Measurements from ENCODE around the gene TLN1.
A peak's percentile ranks its signal among the peaks of the same experiment; 100 is the strongest.

Gene TLN1

DNA sequence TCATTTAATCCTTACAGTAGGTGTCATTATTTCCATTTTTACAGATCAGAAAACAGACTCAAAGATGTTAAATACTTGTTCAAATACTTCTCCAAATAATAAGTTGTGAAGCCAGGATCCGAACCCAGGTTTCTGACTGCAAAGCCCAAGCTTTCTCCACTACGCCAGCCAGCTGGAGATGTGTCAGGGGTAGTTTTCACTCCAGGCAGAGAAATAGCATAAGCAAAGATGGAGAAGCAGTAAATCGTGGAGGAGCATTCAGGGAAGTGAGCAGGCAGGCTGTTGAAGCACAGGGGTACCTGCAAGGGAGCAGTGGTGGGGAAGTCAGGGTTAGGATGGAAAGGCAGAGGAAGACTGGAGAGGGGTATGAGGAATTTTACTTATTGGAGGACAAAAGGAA is 2.9 kb downstream of the TLN1 start:
- DNase-seq: no peak

DNA sequence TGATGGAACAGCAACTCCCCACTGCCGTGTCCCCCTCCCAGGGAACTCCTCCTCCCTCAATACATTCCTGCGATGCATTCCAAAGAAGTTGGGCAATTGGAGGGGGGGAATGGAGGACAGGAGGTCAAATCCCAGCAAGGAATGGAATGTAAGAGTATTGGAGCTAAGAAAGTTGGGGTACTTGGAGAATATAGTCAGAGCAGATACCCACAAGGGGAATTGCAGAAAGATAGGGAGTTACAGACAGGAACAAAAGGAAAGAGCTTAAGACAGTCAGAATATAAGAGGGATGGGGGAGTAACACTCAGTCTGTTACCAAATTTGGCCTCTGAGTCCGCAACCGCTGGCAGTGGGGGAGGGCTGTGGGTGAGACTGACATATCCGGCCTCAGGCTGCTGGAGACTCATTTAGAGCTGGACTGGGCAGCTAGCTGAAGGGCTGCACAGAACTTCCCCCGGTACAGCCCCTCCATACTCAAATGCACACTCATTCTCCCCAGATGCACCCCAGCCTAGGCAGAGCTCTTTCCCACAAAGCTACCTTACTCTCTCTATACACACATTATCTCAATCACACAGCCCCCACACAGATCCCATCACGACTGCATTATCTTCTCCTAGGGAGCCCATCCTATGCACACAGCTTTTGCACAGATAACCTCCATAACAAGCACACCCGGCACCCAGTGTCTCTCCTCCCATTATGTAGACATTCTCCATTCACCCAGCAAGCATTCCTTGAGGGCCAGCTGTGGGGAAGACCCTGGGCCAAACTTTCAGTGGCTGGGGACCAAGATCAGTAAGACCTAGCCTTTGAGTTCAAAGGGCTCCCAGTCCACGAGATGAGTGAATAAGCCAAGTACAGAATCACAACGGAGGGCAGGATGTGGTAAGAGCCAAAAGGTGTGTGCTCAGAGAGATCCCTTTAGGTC is 3.7 kb downstream of the TLN1 start:
- DNase-seq: peak; percentile 35

DNA sequence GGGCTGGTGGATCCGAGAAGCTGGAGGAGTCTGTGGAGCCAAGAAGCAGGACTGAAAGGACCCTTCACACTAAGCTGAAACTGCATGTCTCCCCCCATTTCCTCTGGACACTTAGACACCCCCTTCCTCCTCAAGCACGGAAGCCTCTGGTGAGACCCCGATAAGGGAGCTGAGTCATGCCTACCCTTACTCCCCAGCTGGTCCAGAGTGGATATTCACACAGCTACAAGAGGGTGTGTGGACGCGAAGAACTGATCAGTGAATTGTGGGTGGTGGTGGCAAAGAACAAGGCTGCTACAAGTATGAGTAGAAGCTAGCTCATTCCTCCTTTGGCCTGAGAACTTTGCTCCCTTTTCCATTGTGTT is 4.3 kb downstream of the TLN1 start:
- no peak for DNase-seq

DNA sequence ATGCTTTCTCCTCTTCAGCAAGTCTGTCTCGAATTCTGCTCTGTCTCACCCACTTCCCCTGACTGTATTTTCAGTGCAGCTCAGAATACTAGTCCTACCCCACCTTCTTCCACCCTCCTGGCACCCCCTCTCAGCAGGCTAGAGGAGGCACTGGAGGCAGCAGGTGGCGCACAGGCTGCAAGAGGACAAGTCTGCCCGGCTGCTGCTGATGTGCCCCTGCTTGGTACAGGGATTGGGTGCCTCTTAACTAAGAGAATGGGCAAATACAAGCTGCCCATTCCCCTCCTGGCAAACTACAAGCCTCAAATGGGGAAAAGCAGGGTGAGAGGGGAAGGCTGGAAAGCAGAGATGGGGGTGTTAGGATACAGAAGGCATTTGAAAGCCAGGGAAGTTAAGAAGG is 5.1 kb downstream of the TLN1 start:
- DNase-seq: peak; percentile 53

DNA sequence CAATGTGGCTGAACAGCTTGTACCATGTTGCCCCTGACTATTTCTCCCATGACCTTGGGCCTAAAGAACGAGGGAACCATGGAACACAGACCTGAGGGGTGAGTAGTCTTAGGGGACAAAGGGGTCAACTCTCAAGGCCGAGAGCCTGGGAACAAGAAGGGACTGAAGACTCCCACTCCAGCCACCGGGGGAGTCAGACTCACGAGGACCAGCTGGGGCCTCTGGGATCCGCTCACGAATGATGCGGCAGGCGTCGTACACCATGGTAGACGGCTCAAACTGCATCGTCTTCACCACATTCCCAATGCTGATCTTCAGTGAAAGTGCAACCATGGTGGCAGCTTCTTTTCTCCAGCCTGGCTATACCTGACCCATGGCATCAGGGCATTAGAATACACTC is 6.6 kb downstream of the TLN1 start:
- DNase-seq: no peak

DNA sequence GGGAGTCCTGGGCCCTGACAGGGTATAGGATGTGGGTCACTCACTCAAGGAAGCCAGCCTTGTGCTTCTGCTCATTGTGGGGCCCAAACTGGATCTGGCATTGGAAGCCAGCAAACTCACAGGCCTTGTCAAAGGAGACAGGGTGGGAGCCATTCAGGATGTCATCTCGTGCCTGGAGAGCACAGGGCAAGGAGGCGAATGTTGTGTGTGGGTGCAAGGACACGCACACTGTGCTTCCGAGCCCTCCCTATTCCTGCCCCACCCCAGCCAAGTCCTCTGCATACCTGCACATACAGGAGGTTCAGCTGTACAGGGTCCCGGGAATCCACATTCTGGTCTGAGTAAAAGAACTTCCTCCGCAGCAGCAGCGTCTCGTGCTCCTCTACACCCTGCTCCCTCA is 8.1 kb downstream of the TLN1 start:
- no peak for DNase-seq

DNA sequence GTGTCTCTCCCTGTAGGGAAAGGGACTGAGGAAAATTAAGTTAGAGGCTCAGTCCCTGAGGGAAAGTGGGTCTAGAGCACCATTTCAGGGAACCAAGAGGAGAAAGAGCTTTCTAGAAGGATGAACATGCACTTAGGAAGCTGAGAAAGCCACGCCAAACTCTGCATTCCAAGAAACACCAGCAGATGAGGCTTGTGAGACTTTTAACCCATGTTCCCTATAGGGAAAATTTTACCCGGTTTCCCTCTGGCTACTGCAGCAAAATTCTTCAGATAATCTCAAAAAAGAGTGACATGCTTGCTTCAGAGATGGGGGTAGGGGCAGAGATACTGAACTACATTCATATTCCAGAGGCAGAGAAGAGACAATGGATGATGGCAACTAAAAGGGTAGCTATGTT is 8.6 kb downstream of the TLN1 start:
- no peak for DNase-seq

DNA sequence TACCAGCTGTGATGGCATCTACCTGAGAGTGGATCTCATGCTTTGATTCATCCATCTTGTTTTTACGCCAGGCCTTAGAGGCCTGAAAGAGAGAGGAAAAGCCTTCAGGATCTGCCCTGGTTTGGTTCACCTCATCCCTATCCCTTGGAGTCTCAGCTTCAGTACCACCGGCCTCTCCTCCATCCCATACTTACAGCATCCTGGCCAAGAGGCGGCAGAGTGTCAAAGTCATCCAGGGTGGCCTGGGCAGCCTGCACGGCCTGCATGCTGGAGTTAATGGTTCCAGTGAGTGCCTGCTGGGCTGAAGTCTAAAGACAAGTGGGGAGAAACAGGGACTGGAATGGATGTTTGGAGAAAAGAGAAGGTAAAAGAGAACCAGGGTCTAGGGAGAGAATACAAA is 12.4 kb downstream of the TLN1 start:
- DNase-seq: no peak

DNA sequence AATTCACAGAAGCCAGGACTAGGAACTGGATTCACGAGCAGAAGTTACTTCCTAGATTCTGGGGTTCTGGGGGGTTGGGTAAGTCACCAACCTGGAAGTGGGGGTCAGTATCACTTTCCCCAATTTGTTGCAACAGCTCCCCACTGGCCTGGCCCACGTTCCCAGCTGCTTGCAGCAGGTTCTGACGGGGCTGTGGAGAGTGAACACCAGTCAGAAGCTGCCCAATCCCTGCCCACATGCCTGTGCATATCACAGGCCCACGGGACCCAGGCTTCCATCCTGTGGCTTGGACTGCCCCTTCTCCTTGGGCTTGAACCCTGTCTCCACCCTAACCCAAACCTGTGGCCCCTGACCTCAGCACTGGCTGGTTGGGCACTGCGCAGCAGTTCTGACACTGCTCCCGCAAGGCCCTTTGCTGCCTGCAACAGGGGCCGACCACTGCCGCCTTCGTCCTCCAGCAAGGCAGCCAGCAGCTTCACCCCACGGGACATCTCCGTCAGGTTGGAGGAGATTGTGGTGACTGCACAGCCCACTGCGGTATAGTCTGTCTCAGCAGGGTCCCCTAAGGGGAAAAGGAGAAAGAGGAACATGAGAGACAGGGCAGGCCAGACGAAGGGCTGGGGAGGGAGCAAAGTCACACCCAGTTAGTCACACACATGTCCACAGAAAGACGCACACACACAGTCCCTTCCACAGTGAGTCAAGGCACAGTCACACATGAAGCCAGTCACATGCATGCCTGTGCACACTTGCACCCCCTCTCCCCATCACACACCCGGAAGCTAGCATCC is 13.1 kb downstream of the TLN1 start:
- no peak for DNase-seq

DNA sequence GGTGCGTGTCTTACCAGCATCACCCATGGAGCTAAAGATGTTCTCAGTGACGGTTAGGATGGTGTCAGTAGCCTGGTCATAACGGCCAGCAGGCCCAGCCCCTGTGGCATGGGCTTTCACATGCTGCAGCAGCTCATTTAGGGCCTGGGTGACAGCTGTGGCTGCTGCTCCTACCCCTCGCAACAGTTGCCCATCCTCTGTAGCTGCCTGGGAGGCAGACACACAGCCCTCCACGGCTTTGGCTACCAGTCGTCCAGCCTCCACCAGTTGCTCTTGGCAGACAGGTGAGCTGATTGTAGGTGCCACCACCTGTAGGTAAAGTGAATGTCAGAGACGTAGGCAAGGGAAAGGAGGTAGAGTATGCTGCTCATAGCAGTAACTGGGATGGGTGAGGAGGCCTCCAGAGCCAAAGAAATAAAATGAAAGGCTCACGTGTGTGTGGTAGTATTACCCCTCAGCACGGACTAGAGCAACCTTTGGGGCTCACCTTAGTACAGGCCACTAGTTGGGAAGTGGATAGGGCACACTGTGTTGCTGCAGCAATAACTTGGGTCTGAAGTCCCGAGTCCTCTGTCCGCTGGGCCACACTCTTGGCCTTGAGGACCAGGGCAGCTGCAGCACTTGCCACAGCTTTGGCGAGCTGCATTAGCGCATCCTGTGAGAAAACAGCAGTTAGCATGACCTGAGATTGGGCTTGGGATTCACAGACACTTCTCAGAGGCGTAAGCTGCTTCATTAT is 14.7 kb downstream of the TLN1 start:
- DNase-seq: no peak

DNA sequence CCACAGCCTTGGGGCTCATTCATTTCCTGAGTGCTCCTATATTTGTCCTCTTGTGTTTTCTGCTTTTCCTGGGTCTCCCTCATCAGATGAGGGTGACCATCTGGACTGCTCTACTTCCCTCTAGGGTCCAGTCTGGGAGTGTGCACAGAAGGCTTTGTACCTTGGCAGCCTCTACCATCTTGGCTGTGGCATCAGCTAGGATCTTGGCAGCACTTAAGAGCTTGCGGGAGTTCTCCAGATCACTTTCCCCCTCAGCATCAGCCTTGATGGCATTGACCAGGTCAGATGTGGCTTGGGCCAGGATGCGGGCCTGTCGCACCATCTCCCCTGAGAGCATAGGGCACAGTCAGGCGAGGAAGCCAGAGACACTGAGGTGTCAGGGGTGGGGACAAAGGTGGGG is 15.8 kb downstream of the TLN1 start:
- no peak for DNase-seq

DNA sequence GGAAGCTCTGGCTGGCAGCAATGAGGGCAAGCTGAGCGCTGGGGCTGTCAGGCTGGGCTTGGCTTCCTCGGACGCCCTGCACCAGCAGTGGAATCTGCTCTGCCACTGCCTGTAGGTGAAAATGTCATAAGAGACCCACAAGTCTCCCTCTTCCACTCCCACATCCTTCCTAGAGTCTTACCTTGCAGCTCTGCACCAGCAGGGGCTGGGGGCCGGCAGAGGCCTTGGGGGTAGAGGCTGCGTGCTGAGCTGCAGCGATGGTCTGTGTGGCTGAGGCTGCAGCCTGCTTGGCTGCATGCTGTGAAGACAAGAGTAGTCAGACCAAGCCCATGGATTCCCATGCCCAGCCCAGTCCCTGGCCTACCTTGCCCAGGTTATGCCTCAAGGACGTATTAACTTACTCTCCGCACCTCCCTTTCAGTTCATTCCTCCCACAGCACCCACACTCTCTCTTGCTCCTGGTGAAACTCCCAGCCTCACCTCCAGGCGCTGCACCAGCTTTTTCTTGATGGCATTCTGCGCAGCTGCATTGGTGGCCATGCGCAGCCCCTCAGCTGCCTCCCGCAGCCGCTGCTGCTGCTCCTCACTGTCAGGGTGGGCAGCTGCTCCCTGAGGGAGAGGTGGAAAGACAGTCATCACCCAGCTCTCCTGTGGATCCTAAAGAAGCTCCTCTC is 17.3 kb downstream of the TLN1 start:
- DNase-seq: no peak

DNA sequence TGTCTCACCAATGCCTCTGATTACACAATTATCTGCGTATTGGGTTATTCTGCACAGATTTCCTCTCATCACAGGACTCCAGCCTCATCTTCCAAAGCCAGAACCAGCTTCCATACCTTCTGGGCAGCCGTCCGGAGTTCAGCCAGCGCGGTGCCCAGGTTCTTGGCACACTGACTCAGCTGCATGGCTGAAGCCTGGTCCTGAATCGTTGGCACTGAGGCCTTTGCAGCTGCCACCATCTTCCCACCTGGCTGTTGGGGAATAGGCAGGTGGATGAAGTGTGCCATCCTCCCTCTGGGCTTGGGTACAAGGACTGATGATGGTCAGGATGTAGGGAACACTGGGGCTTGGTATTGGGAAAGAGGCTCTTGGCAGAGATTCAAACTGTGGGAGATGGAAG is 17.9 kb downstream of the TLN1 start:
- DNase-seq: no peak

DNA sequence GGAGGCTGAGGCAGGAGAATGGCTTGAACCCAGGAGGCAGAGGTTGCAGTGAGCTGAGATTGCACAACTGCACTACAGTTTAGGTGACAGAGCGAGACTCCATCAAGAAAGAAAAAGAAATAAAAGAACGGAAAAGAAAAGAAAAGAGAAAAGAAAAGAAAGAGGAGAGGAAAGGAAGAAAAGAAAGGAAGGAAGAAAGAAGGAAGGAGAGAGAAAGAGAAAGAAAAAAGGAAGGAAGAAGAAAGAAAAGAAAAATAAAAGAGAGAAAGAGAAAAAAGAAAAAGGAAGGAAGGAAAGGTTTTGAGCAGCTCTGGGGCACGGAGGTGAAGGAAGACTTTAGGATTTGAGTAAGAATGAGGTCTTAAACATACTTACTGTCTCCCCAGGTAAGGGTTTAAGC is 18.4 kb downstream of the TLN1 start:
- DNase-seq: no peak

DNA sequence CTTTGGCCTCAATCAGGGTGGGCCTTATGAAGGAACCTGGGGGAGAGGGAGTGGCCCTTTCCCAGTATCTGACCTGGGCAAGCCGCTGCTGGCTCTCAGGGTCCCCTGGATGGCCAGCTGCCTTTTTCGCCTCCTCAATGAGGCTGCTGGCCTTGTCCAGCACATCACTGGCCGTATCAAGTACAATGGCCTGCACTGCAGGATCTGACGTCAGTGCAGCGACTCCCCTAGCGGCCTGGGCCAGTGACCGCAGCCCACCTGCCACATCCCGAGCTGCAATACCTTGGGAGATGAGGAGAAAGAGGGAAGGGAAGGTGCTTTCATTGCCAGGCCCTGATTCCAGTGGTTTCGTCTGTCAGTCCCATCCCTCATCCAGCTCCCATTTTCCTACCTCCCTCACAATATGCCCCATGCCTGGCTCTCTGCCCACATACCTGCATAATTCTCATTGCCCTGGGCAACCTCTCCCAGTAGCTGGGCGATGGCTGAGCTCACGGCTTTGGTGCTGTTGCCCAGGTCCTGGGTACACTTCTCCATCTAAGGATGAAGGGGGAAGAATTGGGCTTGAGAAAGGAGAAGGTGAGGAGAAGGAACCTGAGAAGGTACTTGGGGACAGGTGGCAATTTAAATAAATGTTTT is 19.1 kb downstream of the TLN1 start:
- DNase-seq: no peak

DNA sequence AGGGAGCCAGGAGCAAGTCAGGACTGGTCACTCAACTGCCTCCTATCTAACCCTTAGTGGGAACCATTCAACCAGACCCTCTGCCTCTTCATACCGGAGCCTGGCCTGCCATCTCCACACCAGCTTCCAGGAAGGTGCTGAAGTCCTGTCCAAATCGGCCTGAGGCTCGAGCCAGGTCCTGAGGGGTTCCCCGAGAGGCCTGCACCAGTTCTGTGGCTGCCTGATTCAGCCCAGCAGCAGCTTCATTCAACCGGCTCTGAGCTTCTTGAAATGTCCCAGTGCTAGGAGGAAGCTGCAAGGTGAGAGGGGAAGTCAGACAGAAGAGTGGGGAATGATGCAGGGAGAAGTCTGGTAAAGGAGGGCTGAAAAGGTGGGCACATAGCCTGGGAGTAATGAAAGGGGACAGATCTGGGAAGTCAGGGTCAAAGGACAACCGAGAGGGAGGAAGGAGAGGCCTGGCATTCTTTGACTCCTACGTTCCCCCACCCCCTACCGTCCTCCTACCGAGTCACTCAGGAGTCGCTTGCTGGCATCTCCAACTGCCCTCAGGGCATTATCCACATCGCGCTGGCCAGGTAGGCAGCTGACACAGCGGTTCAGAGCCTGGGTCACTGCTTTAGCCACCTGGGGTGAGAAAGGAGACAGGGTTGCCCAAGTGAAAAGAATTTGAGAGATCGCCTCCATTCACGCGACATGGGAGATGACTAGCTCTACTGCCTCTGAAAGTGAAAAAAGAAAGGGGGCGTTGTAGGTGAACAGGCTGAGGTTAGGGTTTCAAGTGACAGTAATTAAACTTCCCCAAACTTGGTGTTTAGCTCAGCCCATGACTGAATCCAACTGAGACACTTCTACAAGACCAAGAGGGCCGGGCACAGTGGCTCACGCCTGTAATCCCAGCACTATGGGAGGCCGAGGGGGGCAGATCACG is 20.2 kb downstream of the TLN1 start:
- DNase-seq: no peak

DNA sequence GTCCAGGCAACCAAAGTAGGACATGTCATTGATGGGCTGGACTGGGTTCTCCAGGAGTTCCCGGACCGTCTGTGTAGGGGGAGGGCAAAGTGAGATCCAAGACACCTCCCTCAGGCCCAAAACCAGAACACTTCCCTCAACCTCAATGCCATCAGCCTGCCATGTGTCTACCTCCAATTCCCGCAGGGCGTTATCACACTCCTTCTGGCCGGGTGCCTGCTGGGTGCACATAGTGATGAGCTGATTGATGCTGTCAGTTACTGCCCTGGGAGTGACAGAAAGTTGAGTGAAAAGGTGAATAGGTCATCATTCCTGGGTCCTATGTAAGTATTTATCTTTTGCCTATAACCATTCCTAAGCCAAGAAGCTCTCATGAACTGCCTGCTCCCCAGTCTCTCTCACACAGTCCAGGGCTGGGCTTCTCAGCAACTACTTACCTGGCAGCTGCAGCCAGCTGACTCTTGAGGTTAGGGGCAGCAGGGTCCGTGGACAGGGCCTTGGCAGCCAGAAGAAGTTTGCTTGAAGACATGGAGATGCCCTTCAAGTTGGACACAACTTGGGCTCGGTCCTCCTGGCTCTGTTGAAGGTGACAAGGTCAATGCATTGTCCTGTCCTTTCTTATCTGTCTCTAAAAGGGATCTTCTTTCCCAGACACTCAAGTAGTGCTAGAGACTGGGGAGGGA is 21.0 kb downstream of the TLN1 start:
- DNase-seq: no peak

DNA sequence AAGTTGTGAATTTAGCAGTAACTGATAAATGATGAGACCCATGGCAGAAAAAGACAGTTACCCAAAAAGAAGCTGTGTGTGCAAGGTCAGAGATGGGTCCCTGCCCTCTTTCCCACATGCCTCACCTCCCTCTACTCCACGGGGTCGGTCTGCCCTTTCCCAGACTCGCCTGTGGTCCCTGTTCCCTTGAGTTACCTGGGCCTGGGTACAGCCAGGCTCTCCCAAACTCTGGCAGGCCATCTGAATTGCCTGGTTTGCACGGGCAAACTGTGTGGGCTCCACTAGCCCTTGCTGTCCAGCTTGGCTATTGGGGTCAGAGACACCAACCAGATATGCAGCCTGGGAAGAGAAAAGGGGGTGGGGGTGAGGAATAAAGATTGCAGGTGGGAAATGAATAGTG is 23.8 kb downstream of the TLN1 start:
- DNase-seq: no peak

DNA sequence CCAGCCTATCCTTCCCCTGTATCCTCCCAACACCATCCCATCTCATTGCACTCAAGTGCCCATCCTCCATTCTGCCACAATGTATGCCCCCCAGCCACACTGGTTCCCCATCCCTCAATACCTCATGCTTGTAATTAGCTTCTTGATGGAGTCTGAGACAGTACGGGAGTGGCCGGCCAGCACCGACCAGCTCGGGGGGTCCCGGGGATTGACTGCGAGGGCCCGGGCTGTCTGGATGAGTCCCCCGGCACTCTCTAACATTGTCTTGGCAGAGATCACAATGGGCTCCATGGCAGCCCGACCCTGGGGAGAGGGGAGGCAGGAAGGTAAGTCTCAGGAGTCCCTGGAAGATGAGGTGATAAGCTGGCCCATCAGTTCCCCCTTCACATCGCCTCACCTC is 25.0 kb downstream of the TLN1 start:
- no peak for DNase-seq

DNA sequence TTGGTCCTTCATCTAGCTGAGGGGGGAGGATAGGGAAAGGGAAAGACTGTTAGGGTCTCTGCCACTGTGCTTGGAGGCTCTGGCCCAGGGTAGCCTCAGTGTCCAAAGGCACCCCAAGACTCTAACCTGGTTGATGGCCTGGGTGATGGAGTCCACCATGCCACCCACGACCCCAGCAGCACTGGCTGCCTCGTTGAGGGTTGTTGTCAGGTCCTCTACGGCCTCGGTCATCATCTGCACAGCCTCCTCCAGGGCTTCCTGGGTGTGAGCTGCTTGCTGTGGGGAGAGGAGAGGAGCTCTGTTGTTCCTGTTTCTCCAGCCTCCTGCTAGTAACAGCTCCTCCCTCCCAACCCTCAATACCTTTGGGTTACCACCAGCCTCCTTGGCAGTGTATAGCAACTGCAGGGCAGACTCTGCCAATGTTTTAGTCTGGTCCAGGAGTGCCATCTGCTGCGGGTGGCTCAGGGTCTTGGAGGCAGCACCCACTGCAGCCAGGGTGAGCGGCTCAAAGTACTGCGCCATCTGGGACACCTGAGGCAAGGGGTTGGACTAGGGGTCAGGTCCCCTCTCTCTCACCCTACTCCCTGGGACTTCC is 26.1 kb downstream of the TLN1 start:
- no peak for DNase-seq

Measured in activated gamma-delta T cell treated with Interleukin-2 at 50 U/mL for 16 hours (primary cell).